Colonic mucosa (tissue), 4 donors: ENCODE measurements around the gene ATP6V1C2. TPM values are rescaled to one million over a fixed set of nuclear protein-coding genes. Genes with fewer than 3 reads are reported as not detected.

ENCODE experiments used
- DNase-seq: peaks from one replicate; pipeline ENCODE4 v3.0.0-alpha.2; 2020
- H3K27ac ChIP-seq: fragments of 200-600 bp; one replicate; pipeline ENCODE4 v1.8.0; 2021
- H3K27me3 ChIP-seq: fragments of 200-600 bp; one replicate; pipeline ENCODE4 v1.8.0; 2021
- H3K36me3 ChIP-seq: fragments of 200-600 bp; one replicate; pipeline ENCODE4 v1.8.0; 2021
- H3K4me1 ChIP-seq: fragments of 200-600 bp; one replicate; pipeline ENCODE4 v1.8.0; 2021; ENCODE audit warnings: mild to moderate bottlenecking
- H3K4me3 ChIP-seq: fragments of 200-600 bp; one replicate; pipeline ENCODE4 v1.8.0; 2021
- H3K9ac ChIP-seq, 2 donors: one replicate each; pipeline ENCODE4 v1.7.0; 2013; ENCODE audit warnings: control low read depth in 2 of 2, low read depth in 2 of 2, low read length in 2 of 2
- H3K9me3 ChIP-seq: fragments of 200-600 bp; one replicate; pipeline ENCODE4 v1.8.0; 2021
- CTCF ChIP-seq: fragments of 200-600 bp; IDR thresholded peaks from one replicate; pipeline ENCODE4 v1.8.0; 2022; ENCODE audit warnings: antibody characterized with exemption, mild to moderate bottlenecking
- intact Hi-C: fragments of 100-400 bp; cut with DNase I; formaldehyde crosslinking; loops from one replicate; pipeline ENCODE4 v1.14.1; 2022
- total RNA-seq, 2 donors: library from RNA; stranded (reverse); fragmentation: NEBNext Ultra II Directional in 1 of 2; extraction: Animal tissue kit (Norgen Biotek cat#: 25700) in 1 of 2; gene quantifications; one replicate each; pipeline ENCODE4 v1.2.1, GENCODE V29; 2021
- donor health status: healthy.
- donor health status: DM: no; HTN: no; CAD: no.
- donor health status: DM: no; HTN: no; CAD: no.

The ATP6V1C2 gene
- total RNA-seq, 2 donors from 2014 or later: 1.4 to 1.7 TPM

- no peak overlapping the region for H3K9ac ChIP-seq
- H3K9me3 ChIP-seq: no peaks in the 10 kb centered on the region
- intact Hi-C loops: no loop called here
- no peak for DNase-seq
- H3K4me3 ChIP-seq: no peak overlapping the region
- no peak overlapping the region for H3K27ac ChIP-seq
- no peaks in the 10 kb centered on the region for H3K36me3 ChIP-seq
- no peaks in the 10 kb centered on the region for H3K4me1 ChIP-seq
- no peak for TF ChIP-seq CTCF
- no peaks in the 10 kb centered on the region for H3K27me3 ChIP-seq
Measured at GRCh38 chr2:10763461-10763800, 42.0 kb downstream of the ATP6V1C2 start.

- Histone ChIP-seq H3K27me3 (no peaks in the 10 kb centered on the region), H3K4me3 (no peak overlapping the region), H3K36me3 (no peaks in the 10 kb centered on the region), H3K9ac (no peak overlapping the region), H3K4me1 (no peaks in the 10 kb centered on the region), H3K9me3 (no peaks in the 10 kb centered on the region), H3K27ac (no peak overlapping the region)
- TF ChIP-seq CTCF: no peak
- DNase-seq: no peak
- intact Hi-C loops: no loop called here
Measured at GRCh38 chr2:10764096-10764785, 42.8 kb downstream of the ATP6V1C2 start.

GRCh38 chr2:10764896-10765295 lies 43.5 kb downstream of the ATP6V1C2 start:
- Histone ChIP-seq H3K9ac (peak overlapping the region in 1 of 2 donors; percentile 38), H3K4me3 (no peak overlapping the region), H3K27me3 (no peaks in the 10 kb centered on the region), H3K36me3 (no peaks in the 10 kb centered on the region), H3K9me3 (no peaks in the 10 kb centered on the region), H3K4me1 (no peaks in the 10 kb centered on the region), H3K27ac (no peak overlapping the region)
- no peak for TF ChIP-seq CTCF
- no peak for DNase-seq
- intact Hi-C loops: no loop called here

- DNase-seq: peak; percentile 87
- no peaks in the 10 kb centered on the region for H3K27me3 ChIP-seq
- no peaks in the 10 kb centered on the region for H3K36me3 ChIP-seq
- H3K4me1 ChIP-seq: no peaks in the 10 kb centered on the region
- TF ChIP-seq CTCF: no peak
- intact Hi-C loops: no loop called here
- peak overlapping the region in 1 of 2 donors; percentile 38 for H3K9ac ChIP-seq
- no peak overlapping the region for H3K27ac ChIP-seq
- H3K9me3 ChIP-seq: no peaks in the 10 kb centered on the region
- H3K4me3 ChIP-seq: no peak overlapping the region
Measured at GRCh38 chr2:10765461-10765860, 44.0 kb downstream of the ATP6V1C2 start.

GRCh38 chr2:10765914-10766313 lies 44.5 kb downstream of the ATP6V1C2 start:
- Histone ChIP-seq H3K27ac (no peak overlapping the region), H3K27me3 (no peaks in the 10 kb centered on the region), H3K4me1 (no peaks in the 10 kb centered on the region), H3K9me3 (no peaks in the 10 kb centered on the region), H3K4me3 (no peak overlapping the region), H3K9ac (no peak overlapping the region), H3K36me3 (no peaks in the 10 kb centered on the region)
- TF ChIP-seq CTCF: no peak
- intact Hi-C loops: no loop called here
- DNase-seq: no peak
